Activated naive CD8-positive, alpha-beta T cell treated with anti-CD3 and anti-CD28 coated beads, Interleukin-2, amount 50 U/mL, for 24 hours (primary cell): ENCODE measurements around the gene ACTN3.

Experiments used
- ATAC-seq: fragments of 150-1000 bp; cut with Tn5 transposase; one replicate; pipeline ENCODE4 v1.10.0; 2021
- DNase-seq: peaks from one replicate; pipeline ENCODE4 v3.0.0; 2021
- H3K27ac Mint-ChIP-seq: one replicate; pipeline ENCODE4 v1.8.0; 2021; ENCODE audit warnings: mild to moderate bottlenecking, mixed read lengths
- H3K27me3 Mint-ChIP-seq: one replicate; pipeline ENCODE4 v1.8.0; 2021; ENCODE audit warnings: mixed read lengths
- H3K36me3 Mint-ChIP-seq: one replicate; pipeline ENCODE4 v1.8.0; 2021; ENCODE audit warnings: low read depth, mixed read lengths
- H3K4me1 Mint-ChIP-seq: one replicate; pipeline ENCODE4 v1.8.0; 2021; ENCODE audit warnings: mixed read lengths
- H3K4me3 Mint-ChIP-seq: one replicate; pipeline ENCODE4 v1.8.0; 2021; ENCODE audit warnings: mild to moderate bottlenecking, moderate library complexity, mixed read lengths
- H3K9me3 Mint-ChIP-seq: one replicate; pipeline ENCODE4 v1.8.0; 2021; ENCODE audit warnings: mixed read lengths

ACTN3 gene

DNA sequence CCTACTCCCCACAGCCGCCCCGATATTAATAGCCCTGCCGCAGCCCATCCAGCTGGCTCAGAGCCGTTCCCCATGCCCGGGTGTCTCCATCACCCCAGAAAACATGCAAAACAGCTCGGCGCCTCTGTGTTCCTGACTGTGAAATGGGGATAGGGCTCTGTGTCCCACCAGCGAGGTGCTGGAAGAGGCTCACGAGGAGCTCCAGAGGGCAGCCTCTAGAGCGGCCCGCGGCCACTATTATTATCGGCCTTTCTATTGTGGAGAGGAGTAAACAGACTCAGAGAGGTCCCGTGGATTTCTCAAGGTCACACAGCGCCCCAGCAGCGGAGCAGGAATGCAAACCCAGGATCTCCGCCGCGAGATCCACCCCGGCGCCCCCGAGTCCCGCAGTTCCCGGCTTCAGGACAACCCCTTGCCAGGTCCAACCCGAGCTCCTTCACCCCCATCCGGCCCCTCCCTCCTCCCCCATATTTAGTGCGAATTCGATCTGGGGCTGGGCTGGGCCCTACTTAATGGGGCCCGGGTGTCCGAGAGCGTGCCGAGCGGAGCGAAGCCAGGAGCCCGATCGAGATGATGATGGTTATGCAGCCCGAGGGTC is at the start of gene ACTN3:
Gene ACTN3 (plus strand): TSS at position 536 of the 598 bp plus-strand sequence. CDS start 35 bp downstream, at position 571.
- no peaks in the 10 kb centered on the region for H3K27me3 Mint-ChIP-seq
- H3K27ac Mint-ChIP-seq = peak within 1 kb of the TSS; percentile 69
- no peak for ATAC-seq
- peak; percentile 22 for DNase-seq
- H3K36me3 Mint-ChIP-seq = peaks cover 4% of the 10 kb centered on the region
- H3K4me1 Mint-ChIP-seq = peaks cover 23% of the 10 kb centered on the region
- H3K4me3 Mint-ChIP-seq = peak within 1 kb of the TSS; percentile 88
- no peaks in the 10 kb centered on the region for H3K9me3 Mint-ChIP-seq

DNA sequence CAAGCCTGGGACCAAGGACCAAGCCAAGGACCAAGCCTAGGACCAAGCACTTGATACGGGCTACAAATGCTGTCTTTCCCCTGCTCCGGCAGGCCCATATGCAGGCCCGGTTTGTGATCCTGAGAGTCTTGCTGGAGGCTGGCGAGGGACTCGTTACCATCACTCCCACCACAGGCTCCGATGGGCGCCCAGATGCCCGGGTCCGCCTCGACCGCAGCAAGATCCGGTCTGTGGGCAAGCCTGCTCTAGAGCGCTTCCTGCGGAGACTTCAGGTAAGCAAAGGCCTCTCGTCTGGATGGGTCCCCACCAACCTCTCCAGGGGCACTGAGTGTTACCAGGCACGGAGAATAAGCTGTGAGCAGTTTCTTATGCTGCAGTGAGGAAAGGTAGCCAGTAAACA is 49.5 kb upstream of the ACTN3 start:
- peaks cover 26% of the 10 kb centered on the region for H3K36me3 Mint-ChIP-seq

DNA sequence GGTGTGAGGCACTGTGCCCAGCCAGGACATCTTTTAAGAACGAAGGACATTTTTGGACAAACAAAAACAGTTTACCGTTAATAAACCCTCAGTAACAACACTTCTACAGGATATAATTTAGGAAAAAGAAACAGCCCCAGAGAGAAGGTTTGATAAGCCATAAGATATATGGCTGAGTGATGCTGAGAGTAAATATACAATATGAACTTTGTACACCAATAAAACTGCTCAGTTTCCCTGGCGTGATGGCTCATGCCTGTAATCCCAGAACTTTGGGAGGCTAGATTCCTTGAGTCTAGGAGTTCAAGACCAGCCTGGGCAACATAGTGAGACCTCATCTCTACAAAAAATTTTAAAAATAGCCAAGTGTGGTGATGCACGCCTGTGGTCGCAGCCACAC is 48.2 kb upstream of the ACTN3 start:
- H3K27ac Mint-ChIP-seq = no peak overlapping the region
- H3K4me1 Mint-ChIP-seq = no peaks in the 10 kb centered on the region
- H3K4me3 Mint-ChIP-seq = no peak overlapping the region
- H3K36me3 Mint-ChIP-seq = peaks cover 23% of the 10 kb centered on the region
- DNase-seq = no peak
- ATAC-seq = no peak
- no peaks in the 10 kb centered on the region for H3K9me3 Mint-ChIP-seq
- H3K27me3 Mint-ChIP-seq = no peaks in the 10 kb centered on the region

More for the DNA sequence above, 49.5 kb upstream of the ACTN3 start:
- DNase-seq (no peak), ATAC-seq (no peak)
- no peak overlapping the region for H3K27ac Mint-ChIP-seq
- no peaks in the 10 kb centered on the region for H3K4me1 Mint-ChIP-seq
- no peaks in the 10 kb centered on the region for H3K27me3 Mint-ChIP-seq
- H3K4me3 Mint-ChIP-seq = no peak overlapping the region
- no peaks in the 10 kb centered on the region for H3K9me3 Mint-ChIP-seq

DNA sequence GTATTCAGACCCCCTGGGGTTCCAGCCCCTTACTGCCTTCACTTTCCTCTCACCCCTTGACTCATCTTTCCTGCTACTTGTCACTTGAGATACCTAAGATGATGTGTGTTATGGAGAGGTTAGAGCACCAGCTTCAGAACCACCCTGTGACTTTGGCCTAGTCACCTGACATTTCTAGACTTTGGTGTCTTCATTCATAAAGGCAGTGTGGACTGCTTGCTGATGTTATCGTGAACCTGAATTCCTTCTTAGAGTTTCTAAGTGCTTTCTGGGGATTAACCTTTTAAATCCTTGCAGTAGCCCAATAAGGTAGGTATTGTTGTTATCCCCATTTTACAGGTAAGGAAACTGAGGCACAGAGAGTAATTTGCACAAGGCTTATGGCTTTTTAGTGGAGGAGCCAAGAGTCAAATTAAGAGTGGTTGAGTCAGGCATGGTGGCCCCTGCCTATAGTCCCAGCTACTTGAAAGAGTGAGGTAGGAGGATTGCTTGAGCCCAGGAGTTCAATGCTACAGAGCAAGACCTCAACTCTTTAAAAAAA is 41.4 kb upstream of the ACTN3 start:
- Mint-ChIP-seq H3K4me1 (peaks cover 5% of the 10 kb centered on the region), H3K36me3 (peaks cover 15% of the 10 kb centered on the region), H3K9me3 (no peaks in the 10 kb centered on the region), H3K27me3 (no peaks in the 10 kb centered on the region), H3K4me3 (no peak overlapping the region), H3K27ac (no peak overlapping the region)
- DNase-seq = no peak
- ATAC-seq = no peak

DNA sequence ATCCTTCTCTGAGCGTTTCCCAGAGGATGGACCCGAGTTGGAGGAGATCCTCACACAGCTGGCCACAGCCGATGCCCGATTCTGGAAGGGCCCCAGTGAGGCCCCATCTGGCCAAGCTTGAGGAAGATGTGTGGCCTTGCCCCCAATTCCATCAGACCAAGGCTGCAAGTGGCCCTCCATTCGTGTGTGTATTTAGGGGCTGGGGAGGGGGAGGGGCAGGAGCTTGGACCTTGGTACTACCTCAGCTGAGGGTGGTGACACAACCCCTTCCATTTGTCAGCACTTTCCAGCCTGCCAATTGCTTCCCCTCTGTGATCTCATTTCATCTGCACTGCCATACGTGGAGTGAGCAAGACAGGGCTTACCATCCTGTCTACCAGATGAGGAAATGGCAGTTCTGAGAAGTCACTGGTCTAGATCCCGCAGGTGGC is 37.6 kb upstream of the ACTN3 start:
- H3K9me3 Mint-ChIP-seq = no peaks in the 10 kb centered on the region
- DNase-seq (no peak), ATAC-seq (no peak)
- no peak overlapping the region for H3K4me3 Mint-ChIP-seq
- no peaks in the 10 kb centered on the region for H3K27me3 Mint-ChIP-seq
- H3K36me3 Mint-ChIP-seq = peaks cover 11% of the 10 kb centered on the region
- H3K4me1 Mint-ChIP-seq = peaks cover 16% of the 10 kb centered on the region
- H3K27ac Mint-ChIP-seq = no peak overlapping the region

DNA sequence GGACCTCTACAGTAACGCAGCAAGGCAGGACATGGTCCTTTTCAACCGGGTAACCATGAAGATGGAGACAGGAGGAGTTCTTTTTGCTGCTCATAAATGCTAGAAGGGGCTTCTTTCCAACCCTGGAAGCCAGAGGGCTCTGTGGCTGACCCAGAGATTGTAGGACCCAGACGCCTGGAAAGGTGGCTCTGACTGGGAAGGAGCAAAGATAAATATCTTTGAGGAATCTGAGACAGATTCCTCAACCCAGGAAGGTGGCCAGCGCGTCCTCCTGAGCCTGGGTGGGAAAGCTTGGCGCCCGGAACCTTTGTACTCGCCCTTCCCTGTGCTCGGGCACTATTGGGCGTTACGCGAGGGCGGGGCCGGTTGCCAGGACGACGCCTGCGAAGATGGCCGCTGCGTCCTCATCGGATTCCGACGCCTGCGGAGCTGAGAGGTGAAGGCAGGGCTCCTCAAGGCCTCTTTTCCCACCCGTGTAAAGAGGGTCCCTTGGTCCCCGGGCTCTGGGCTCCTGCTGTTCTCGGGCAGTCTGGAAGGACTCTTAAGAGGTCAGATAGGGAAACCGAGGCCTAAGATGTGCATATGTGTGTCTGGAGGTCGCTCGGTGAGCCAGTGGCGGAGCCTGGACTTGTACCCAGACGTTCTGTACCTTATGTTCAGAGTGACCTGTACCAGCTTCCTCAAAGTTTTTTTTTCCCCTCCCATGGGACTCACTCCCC is 36.3 kb upstream of the ACTN3 start, which contains the start of gene BBS1:
Gene BBS1 (plus strand): TSS at position 365 of the 719 bp plus-strand sequence. CDS start 25 bp downstream, at position 390.
- ATAC-seq = peak; percentile 97
- Mint-ChIP-seq H3K36me3 (peaks cover 12% of the 10 kb centered on the region), H3K27ac (peak within 1 kb of the TSS; percentile 52), H3K27me3 (no peaks in the 10 kb centered on the region), H3K9me3 (no peaks in the 10 kb centered on the region), H3K4me3 (peak within 1 kb of the TSS; percentile 94), H3K4me1 (peaks cover 16% of the 10 kb centered on the region)
- DNase-seq = peak; percentile 89

DNA sequence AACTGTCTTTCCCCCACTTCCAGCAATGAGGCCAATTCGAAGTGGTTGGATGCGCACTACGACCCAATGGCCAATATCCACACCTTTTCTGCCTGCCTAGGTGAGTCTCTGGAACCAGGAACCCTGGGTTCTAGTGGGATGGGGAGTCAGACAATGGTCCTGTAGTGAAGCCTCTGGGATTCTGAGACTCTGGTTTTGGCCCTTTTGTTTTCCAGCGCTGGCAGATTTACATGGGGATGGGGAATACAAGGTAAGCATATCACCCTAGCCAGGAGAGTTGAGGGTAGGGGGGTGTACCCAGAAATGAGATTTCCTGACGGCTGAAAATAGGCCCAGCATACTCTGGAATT is 35.7 kb upstream of the ACTN3 start:
- Mint-ChIP-seq H3K27ac (peak overlapping the region; percentile 52), H3K9me3 (no peaks in the 10 kb centered on the region)
- no peak for ATAC-seq

DNA sequence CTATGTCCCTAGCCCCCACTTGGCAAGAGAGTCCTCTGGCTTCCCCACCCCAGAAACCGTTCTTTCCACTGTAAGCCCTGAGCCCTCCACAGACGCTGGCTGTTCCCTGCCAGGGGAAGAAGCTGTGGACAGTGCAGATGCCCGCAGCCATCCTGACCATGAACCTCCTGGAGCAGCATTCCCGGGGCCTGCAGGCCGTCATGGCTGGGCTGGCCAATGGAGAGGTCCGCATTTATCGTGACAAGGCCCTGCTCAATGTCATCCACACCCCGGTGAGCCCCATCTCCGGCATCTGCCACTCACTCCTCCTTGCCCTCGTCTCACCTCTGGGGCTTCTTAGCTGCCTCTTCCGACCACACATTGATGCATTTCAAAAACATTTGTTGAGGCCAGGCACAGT is 23.1 kb upstream of the ACTN3 start:
- no peak overlapping the region for H3K4me3 Mint-ChIP-seq
- H3K36me3 Mint-ChIP-seq = peaks cover 11% of the 10 kb centered on the region
- DNase-seq (no peak), ATAC-seq (no peak)
- H3K27me3 Mint-ChIP-seq = no peaks in the 10 kb centered on the region
- H3K4me1 Mint-ChIP-seq = no peaks in the 10 kb centered on the region
- H3K27ac Mint-ChIP-seq = no peak overlapping the region
- no peaks in the 10 kb centered on the region for H3K9me3 Mint-ChIP-seq

More for the DNA sequence above, 35.7 kb upstream of the ACTN3 start:
- Mint-ChIP-seq H3K4me1 (peaks cover 16% of the 10 kb centered on the region), H3K36me3 (peaks cover 13% of the 10 kb centered on the region), H3K4me3 (peak overlapping the region; percentile 94), H3K27me3 (no peaks in the 10 kb centered on the region)
- DNase-seq = no peak

DNA sequence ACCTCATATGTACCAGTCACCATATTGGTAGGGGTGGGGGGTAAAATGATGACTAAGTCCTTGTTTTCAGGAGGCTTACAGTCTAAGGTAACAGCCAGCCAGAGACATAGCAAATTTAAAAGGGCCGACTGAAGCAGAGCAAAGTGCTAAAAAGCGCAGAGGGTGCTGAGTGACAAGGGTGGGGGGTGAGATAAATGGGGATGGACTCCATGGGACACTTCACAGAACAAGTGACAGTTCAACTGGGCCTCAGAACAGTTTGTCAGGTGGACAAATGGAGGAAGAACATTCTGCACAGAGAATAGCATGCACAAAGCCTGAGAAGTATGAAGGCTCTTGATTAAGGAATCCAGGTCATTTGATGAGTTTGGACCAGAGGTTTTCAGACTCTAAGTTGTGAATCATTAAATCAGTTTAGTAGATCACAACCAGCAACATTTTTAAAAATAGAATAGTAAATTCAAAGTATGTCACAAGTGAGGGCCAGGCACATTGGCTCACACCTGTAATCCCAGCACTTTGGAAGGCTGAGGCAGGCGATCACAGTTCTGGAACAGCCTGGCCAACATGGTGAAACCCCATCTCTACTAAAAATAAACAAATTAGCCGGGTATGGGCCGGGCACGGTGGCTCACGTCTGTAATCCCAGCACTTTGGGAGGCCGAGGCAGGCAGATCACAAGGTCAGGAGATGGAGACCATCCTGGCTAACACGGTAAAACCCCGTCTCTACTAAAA is 22.2 kb upstream of the ACTN3 start:
- Mint-ChIP-seq H3K9me3 (no peaks in the 10 kb centered on the region), H3K27ac (no peak overlapping the region), H3K4me3 (no peak overlapping the region), H3K27me3 (no peaks in the 10 kb centered on the region), H3K4me1 (no peaks in the 10 kb centered on the region), H3K36me3 (peaks cover 11% of the 10 kb centered on the region)
- DNase-seq (no peak), ATAC-seq (no peak)

DNA sequence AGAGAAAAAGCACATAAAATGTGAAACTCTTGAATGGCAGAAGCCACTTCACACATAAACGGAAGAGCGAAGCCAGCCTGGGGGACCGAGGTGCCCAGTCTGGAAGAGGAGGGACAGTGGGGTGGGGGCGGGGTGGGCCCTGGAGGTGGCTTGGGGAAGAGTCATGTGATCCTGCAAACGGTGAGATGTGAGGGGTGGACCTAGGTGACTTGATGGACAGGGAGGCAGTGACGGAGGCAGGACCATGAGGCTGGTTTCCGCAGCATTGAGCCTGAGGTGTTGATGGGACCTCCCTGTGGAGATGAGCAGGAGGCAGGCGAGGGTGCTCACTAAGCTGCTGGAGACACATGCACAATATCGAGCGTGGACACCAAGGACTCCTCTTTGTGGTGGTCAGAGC is 17.6 kb upstream of the ACTN3 start:
- H3K9me3 Mint-ChIP-seq = no peaks in the 10 kb centered on the region
- no peak overlapping the region for H3K27ac Mint-ChIP-seq
- H3K4me1 Mint-ChIP-seq = no peaks in the 10 kb centered on the region
- DNase-seq = no peak
- no peak overlapping the region for H3K4me3 Mint-ChIP-seq
- H3K27me3 Mint-ChIP-seq = no peaks in the 10 kb centered on the region
- H3K36me3 Mint-ChIP-seq = peaks cover 5% of the 10 kb centered on the region
- no peak for ATAC-seq

DNA sequence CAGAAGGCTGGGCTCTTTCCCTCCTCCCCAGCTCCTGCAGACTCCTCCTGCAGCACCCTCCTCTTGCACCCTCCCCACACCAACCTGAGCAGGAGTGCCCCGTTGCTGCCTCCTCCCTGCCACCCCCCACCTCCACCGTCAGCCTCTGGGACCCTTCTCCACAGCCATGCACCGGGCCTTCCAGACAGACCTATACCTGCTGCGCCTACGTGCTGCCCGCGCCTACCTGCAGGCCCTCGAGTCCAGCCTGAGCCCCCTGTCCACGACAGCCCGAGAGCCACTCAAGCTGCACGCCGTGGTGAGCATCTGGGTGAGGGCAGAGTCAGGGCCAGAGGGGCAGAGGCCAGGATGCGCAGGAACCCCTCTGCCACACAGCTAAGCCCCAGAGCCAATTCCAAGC is 17.0 kb upstream of the ACTN3 start:
- Mint-ChIP-seq H3K27ac (no peak overlapping the region), H3K4me3 (no peak overlapping the region), H3K9me3 (no peaks in the 10 kb centered on the region), H3K27me3 (no peaks in the 10 kb centered on the region), H3K4me1 (no peaks in the 10 kb centered on the region), H3K36me3 (peaks cover 4% of the 10 kb centered on the region)
- ATAC-seq (no peak), DNase-seq (no peak)

DNA sequence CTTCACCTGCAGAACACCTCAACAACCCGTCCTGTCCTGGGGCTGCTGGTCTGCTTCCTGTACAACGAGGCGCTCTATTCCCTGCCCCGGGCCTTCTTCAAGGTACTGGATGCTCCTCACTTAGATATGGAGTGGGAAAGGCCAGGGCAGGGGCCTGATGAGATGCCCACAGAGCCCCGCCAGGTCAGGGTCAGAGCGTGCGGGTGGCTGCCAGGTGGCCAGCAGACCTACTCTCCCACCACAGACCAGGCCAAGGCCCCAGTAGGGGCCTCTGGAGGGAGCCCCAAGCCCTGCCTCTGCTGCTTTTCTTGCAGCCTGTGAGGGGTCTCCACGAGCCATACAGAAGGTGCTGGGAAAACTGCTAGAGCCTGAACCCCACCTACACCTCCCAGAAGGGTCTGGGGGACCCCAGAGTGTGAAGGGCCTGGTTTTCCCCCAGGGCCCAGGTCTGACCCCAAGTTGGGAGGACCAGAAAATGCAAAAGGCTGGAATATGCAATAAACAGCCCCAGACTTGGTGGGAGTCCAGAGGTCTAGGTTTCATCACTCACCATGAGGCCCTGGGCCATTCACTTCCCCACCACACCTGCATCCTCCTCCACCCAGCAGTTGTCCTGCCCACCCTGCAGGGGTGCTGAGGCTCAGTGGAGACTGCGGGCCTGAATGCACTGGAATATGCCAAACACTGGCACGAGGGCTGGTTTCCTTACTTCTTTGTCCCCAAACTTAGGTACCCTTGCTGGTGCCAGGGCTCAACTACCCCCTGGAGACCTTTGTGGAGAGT is 15.6 kb upstream of the ACTN3 start:
- DNase-seq (no peak), ATAC-seq (no peak)
- H3K4me1 Mint-ChIP-seq = no peaks in the 10 kb centered on the region
- no peaks in the 10 kb centered on the region for H3K9me3 Mint-ChIP-seq
- no peak overlapping the region for H3K27ac Mint-ChIP-seq
- H3K4me3 Mint-ChIP-seq = no peak overlapping the region
- peaks cover 7% of the 10 kb centered on the region for H3K36me3 Mint-ChIP-seq
- no peaks in the 10 kb centered on the region for H3K27me3 Mint-ChIP-seq

DNA sequence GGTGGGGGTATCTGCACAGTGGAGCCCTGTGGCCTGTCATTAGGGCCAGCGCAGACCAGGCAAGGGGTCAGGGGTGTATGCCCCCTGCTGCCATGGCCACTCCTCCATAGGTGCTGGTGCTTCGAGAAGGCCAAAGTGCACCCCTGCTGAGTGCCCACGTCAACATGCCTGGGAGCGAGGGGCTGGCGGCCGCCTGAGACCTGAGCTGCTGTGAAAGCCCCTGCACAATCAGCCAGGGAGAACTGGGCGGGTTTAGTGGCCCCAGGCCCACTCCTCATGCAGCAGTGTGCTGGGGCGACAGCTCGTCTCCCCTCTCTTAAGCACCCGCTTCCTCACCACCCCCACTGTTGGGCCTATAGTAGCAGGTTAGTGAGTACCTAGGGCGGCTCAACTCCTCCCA is 14.9 kb upstream of the ACTN3 start:
- H3K36me3 Mint-ChIP-seq = peaks cover 7% of the 10 kb centered on the region
- H3K27ac Mint-ChIP-seq = no peak overlapping the region
- H3K9me3 Mint-ChIP-seq = no peaks in the 10 kb centered on the region
- no peaks in the 10 kb centered on the region for H3K4me1 Mint-ChIP-seq
- ATAC-seq (no peak), DNase-seq (no peak)
- no peak overlapping the region for H3K4me3 Mint-ChIP-seq
- H3K27me3 Mint-ChIP-seq = no peaks in the 10 kb centered on the region

DNA sequence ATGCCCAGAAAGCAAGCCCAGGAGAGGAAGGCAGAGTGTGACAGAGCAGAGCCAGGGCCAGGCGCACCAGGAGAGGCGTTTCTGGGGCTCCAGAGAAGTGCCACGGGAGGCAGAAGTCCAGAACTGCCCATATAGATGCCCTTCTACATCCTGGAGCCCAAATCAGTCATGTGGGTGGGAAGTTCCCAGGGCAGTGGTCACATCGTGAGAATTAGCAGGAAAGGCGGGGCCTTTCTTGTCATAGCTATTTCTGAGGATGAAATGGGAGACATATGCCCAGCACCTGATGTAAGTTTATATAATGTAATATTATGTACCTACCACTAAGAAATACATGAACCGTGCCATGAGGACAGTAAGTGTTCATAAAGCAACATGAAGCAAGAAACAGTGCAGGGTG is 13.9 kb upstream of the ACTN3 start:
- Mint-ChIP-seq H3K4me3 (no peak overlapping the region), H3K9me3 (no peaks in the 10 kb centered on the region), H3K4me1 (no peaks in the 10 kb centered on the region), H3K27ac (no peak overlapping the region), H3K27me3 (no peaks in the 10 kb centered on the region), H3K36me3 (peaks cover 7% of the 10 kb centered on the region)
- DNase-seq (no peak), ATAC-seq (no peak)
